Hematopoietic multipotent progenitor cell treated with erythropoietin and hydrocortisone succinate and interleukin-3 and kit ligand, for 17 days (in vitro differentiated cells): ENCODE measurements around the gene GJD3.
"Not testable (repeated sequence)": the region's sequence is repeated elsewhere in the genome, so short reads cannot be mapped to it uniquely, and the experiment has no call there.

Source experiments
- DNase-seq: peaks from one replicate; pipeline ENCODE4 v3.0.0-alpha.2; 2015; ENCODE audit warnings: low spot score

GJD3 gene

GRCh38 chr17:40364121-40364861, at the start of gene GJD3:
GJD3 (minus strand) TSS chr17:40364737; CDS start chr17:40363815, 922 bp downstream.
- no peak for DNase-seq

- not testable (repeated sequence) for DNase-seq
Observed at GRCh38 chr17:40414312-40414711, 49.8 kb upstream of the GJD3 start.

GRCh38 chr17:40412880-40413279, 48.3 kb upstream of the GJD3 start:
- DNase-seq = no peak

- DNase-seq = no peak
Observed at GRCh38 chr17:40411821-40412220, 47.3 kb upstream of the GJD3 start.

GRCh38 chr17:40410082-40410481, 45.5 kb upstream of the GJD3 start:
- DNase-seq = no peak

- DNase-seq = not testable (repeated sequence)
Observed at GRCh38 chr17:40409540-40409939, 45.0 kb upstream of the GJD3 start.

- DNase-seq = no peak
Observed at GRCh38 chr17:40407460-40407859, 42.9 kb upstream of the GJD3 start.

GRCh38 chr17:40404003-40404402, 39.5 kb upstream of the GJD3 start:
- no peak for DNase-seq

GRCh38 chr17:40402668-40403067, 38.1 kb upstream of the GJD3 start:
- DNase-seq = no peak

GRCh38 chr17:40399185-40399584, 34.6 kb upstream of the GJD3 start:
- DNase-seq = peak; percentile 58

GRCh38 chr17:40386555-40386954, 22.0 kb upstream of the GJD3 start:
- not testable (repeated sequence) for DNase-seq

- DNase-seq = no peak
Observed at GRCh38 chr17:40382251-40382650, 17.7 kb upstream of the GJD3 start.

- DNase-seq = no peak
Observed at GRCh38 chr17:40378966-40379365, 14.4 kb upstream of the GJD3 start.

GRCh38 chr17:40377832-40378231, 13.3 kb upstream of the GJD3 start:
- DNase-seq = no peak

- not testable (repeated sequence) for DNase-seq
Observed at GRCh38 chr17:40376541-40376940, 12.0 kb upstream of the GJD3 start.

GRCh38 chr17:40375786-40376185, 11.2 kb upstream of the GJD3 start:
- DNase-seq = not testable (repeated sequence)

- DNase-seq = no peak
Observed at GRCh38 chr17:40374821-40375498, 10.4 kb upstream of the GJD3 start.

- no peak for DNase-seq
Observed at GRCh38 chr17:40373999-40374398, 9.5 kb upstream of the GJD3 start.

- DNase-seq = no peak
Observed at GRCh38 chr17:40373324-40373723, 8.8 kb upstream of the GJD3 start.

GRCh38 chr17:40372644-40373043, 8.1 kb upstream of the GJD3 start:
- not testable (repeated sequence) for DNase-seq

- no peak for DNase-seq
Observed at GRCh38 chr17:40372031-40372430, 7.5 kb upstream of the GJD3 start.

GRCh38 chr17:40371261-40371929, 6.9 kb upstream of the GJD3 start:
- DNase-seq = no peak

- no peak for DNase-seq
Observed at GRCh38 chr17:40369923-40370322, 5.4 kb upstream of the GJD3 start.
